NCI-H1092 treated with DMSO at 0.1 percent for 48 hours (cell line): ENCODE results near the gene ADGRA3.
"Not testable (repeated sequence)": the region's sequence is repeated elsewhere in the genome, so short reads cannot be mapped to it uniquely, and the experiment has no call there.

Source experiments
- DNase-seq: peaks from one replicate; lab custom pipeline; 2025; lab: John Stamatoyannopoulos, UW

ADGRA3 gene

DNA sequence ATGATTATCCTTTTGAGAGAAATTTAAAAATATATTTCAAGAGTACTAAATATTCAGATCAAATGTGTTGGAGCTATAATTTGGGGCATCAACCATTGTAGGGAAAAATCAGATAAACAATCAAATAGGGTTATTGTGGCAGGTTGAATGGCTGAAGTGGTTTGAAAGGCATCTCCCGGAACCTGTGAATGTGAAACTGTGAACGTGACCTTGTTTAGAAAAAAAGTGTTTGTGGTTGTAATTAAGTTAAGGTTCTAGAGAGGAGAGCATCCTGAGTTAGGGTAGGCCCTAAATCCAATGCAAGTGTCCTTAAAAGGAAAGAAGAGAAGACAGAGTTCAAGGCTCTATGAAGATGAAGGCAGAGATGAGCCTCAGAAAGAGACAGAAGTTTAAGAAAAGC lies 37.4 kb downstream of the ADGRA3 start:
- DNase-seq, result no peak

DNA sequence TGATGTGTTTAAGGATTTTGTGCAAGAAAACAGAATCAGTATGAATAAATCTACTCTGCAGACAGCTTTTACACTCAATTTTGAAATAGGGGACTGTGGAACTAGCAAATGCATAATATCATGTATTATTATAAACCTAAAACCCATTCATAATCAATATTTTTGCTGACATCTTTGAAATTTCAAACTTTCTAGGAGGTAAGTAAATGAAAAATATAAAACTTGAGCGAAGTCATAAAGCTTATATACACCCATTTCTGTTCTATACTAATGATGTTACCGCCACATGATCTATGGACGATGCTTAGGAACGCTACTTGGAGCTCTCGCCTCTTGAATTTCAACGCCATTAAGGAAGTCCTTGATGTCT lies 38.1 kb downstream of the ADGRA3 start:
- no peak for DNase-seq

DNA sequence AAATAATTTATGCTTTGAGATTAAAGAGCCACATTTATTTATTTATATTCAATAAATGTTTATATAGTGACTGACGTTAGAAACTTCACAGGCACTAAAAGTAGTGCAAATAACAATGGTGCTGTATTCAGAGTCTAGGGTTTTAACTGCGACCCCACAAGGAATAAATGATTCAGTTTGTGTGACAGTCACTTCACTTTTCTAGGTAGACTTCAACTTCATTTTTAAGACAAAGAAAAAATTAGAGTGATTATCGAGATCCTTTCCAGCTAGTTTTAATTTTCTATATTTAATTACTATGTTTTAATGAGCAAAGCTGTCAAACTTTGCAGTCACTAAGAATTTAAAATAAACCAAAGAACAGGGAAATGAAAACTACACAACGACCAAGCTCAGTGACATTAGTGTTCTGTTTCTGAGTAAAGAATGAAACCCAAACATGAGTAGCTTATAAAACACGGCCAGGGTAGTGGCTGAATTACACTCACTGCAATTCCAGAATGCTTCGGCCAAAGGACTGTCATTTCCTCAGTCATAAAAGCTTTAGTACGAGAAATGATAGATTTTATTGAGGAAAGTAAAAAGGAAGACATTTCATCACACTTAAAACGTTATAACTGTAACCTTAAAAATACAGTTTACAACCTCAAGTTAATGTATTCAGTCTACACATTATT lies 38.6 kb downstream of the ADGRA3 start:
- no peak for DNase-seq

DNA sequence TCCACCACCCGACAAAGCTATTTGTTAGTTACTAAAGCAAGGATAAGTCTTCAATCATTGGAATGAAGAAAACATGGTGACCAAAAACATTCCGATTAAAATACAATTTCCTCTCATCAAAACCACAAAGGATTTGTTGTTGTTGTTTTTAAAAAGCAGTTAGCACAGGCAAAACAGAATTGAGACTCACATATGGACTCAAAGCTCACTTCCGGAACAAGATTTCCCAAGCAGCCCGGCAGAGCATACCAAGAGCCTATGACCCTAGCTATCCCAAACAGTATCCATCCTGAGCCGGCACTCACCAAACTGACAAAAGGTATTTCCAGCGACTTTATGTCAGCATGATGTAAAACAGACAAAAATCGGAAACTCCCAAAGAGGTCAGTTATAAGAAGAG lies 39.9 kb downstream of the ADGRA3 start:
- no peak for DNase-seq

DNA sequence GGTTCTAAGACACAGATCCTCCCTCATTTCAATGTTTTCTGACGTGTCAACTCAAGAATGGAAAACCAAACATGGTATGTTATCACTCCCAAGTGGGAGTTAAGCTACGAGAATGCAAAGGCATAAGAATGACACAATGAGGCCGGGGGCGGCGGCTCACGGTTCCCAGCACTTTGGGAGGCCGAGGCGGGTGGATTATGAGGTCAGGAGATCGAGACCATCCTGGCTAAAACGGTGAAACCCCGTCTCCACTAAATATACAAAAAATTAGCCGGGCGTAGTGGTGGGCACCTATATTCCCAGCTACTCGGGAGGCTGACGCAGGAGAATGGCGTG lies 40.6 kb downstream of the ADGRA3 start:
- not testable (repeated sequence) for DNase-seq

DNA sequence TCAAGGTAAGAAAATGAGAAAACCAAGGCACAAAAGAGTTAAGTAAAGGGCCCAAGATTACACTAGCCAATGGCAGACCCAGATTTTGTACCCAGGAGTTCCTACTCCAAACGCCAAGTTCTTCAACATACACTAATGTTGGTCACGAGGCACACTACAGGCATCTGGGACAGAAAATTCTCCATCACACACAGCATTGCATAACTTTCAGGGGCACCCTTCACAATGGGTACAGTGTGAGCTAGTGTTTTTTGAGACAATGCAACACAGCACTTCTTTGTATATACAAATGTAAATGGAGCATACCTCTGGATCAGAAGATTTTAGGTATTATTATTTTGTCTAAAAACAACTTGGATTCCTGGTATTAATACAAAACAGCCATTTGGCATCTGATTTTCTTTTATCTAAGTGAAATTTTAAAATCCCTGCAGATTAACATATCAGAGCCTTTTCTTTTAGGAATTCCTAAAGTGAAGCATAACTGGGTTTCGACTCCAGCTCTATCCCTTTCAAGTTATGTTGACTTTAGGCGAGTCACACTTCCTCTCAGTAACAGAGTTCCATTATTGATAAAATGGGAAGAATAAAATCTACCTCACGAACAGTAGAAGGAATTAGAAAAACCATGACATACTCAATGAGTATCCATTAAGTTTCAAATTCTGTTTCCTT lies 41.1 kb downstream of the ADGRA3 start:
- DNase-seq, result no peak

DNA sequence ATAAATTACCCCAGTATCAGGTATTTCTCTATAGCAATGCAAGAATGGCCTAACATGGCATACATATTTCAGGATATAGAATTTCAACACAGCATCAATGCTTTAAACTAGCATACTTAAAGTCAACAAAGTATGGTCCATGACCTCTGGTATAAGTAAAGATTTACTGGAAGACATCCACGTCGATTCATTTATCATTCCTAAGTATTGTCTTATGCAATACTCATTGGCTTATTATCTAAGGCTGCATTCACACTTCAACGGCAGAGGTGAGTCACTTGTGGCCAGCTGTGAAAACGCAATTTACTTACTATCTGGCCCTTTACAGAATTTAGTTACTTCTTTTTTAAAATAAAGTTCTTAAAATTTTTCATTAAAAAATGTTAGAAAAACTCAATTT lies 42.6 kb downstream of the ADGRA3 start:
- no peak for DNase-seq

DNA sequence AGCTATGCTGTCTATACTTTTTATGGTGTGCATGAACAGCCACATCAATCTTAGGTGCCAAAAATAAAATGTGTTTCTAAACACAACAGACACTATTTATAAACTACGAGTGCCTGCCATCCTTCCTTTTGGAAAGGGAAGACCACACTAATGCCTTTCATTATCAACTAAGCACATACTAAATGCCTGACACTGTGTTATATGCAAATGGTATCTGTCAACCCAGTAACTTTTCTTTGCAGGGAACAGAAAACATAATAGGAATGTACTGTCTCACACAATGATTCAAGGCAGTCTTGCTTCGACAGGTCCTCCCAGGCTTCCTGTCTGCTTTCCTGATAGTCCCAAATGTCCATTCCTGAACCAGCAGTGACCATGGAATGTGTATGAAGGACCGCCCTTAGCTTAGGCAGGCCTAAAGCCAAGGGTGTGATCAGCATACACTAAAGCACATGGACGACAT lies 43.8 kb downstream of the ADGRA3 start:
- DNase-seq, result no peak

DNA sequence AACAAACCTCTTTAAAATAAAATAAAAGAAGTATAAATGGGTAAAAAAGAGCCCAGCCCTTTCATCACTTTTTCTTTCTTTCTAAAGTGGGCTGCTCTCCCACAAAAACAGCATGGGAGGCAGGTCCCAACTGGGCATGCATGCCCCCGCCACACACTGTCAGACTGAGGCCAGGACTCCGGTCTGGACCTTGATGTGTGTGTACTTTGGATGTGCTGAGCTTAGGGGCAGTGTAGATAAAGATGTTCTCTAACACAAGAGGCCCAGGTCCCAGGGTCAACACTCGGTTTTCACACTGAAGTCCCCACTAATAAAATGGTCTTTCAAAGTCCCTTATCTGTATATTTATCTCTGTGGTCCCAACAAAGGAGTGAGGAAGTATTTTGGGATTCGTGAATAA lies 44.4 kb downstream of the ADGRA3 start:
- no peak for DNase-seq

DNA sequence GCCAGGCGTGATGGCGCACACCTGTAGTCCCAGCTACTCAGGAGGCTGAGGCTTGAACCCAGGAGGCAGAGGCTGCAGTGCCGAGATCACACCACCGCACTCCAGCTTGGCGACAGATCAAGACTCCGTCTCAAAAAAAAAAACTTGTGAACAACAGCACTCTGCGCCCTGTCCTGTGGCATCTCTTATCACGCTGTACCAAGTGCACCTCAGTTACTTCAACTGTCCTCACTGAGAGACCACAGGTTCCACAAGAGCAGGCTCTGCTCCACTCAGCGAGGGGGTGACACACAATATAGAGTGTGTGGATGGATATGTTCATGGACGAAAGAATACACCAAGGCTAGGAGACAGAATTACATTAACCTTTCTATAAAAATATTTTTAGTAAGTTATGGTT lies 49.3 kb downstream of the ADGRA3 start:
- no peak for DNase-seq

DNA sequence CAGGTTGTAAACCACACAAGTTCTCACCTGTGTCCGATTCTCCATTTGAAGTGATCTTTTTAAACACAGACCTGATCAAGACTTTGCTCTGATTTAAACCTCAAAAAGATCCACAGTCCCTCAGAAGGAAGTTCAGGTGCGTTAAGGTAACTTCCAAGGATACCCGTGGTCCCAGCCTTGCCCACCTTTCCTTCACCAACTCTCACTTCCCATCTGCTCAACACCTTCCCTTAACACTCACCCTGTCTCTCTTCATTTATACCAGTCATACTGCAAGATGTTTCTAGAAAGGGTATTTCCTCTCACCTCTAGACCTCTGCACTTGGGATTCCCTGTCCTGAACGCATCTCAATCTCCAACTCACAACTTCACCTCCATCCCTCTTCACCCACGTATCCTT lies 49.9 kb downstream of the ADGRA3 start:
- DNase-seq, result no peak

DNA sequence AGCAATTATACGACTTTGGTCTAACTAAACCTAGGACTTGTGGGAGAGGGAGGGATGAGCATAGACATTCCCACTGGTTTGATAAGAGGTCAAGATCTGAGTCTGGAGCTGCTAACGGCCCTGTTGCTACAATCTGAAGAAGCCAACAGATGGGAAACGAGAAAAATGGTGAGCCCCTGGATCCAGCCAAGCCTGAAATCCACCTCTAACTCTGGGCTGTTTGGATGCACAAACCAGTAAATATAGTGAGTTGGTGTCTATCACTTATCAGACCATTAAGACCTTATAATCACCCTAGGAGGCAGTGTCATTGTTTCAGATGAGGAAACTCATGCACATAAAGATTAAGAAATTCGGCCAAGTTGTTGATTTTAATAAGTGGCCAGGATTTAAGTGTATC lies 50.5 kb downstream of the ADGRA3 start:
- no peak for DNase-seq

DNA sequence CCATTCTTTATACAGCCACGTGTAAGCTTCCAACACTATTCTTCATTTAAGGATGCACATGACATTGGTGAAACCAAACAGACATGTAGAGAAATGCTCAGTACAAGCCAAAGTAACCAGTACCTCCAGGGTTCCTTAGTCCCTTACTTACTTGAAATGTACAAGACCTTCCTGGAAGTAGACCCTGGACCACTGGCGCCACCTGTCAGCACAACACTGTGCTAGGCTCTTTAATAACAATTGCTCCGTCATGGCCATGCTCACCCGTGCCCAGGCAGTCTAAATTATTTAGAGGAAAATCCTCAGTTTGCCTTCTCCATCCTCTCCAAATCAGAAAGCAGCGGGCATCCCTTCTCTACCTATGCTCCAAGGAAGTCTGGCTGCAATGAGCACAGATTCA lies 52.7 kb downstream of the ADGRA3 start:
- DNase-seq, result no peak

DNA sequence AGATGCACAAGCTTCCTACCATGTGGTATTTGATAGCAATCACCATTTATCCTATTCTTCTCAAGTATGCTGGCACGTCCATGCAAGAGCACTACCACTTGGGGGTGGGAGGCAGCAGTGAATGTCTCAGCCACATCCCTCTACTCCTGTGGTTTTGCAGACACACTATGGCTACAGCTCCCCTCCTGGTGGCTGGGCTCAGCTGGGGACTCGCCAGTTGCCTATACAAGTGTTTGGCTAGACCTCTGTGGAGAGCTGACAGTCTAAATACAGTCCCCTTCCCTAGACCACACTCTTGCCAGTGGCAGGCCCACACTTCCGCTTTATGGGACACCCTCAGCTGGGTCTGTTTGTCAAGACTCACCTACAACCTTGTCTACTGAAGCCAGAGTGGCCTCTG lies 53.2 kb downstream of the ADGRA3 start:
- DNase-seq, result no peak

DNA sequence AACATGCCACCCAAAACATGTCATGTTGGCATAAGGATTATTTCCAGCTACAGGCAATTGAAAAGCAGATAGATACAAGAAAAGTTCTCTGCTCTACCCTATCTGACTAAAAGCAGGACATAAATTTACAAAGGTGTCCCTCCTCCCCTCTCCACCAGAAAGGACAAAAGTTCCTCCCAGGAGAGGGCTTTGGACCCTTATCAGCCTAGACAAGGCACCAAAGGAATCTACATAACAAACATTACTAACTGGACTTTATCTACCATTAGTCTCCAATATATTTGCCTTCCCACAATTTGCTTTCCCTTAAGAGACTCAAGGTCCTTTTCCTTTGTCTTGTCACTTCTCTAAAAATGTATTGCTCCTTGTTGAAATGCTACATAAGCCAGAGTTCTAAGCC lies 55.6 kb downstream of the ADGRA3 start:
- DNase-seq, result no peak

DNA sequence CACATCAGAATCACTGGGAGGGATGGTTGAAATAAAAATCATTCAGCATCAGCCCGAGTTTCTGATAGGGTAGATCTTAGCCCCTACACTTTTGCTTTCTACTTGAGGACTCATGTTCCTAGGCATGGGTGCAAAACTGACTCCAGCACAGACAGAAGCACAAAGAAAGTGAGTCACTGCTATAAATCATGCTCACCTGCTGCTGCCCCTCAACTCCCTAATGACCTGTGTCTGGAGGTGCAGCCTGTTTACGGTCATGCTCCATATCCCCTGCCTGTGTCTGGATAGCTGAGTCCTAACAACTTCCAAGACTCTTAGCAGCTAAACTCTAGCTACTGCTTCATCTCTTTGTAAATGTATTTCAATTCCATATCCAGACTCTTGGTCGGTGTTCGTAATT lies 57.8 kb downstream of the ADGRA3 start:
- no peak for DNase-seq

DNA sequence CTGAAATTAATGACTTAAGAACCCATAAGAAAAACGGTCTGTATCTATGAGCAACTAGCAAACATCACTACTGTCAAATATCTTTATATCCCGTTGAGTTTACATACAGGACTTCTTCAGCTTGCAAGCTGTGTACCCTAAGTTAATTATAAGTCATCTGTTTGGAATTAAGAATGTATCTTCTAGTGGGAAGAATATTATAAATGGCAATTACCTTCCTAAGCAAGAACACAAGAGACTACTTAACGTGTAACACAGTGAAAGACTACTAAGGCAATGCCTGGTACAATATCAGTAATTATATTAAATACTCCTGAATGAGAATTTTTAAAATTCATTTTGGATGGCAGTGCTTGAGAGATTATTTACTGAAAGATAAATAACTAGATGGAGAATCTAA lies 58.5 kb downstream of the ADGRA3 start:
- no peak for DNase-seq

DNA sequence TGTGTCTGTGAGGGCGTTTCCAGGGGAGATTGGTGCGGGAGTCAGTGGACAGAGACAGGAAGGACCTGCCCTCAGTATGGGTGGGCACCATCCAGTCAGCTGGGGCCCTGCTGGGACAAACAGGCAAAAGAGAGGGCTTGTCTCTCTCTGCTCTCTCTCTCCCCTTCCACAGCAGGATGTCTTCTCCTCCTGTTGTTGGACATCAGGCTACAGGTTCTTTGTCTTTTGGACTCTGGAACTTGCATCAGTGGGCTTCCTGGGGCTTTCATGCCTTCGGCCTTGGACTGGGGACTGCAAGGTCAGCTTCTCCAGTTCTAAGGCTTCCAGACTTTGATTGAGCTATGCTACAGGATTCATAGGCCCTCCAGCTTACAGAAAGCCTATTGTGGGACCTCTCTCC lies 59.6 kb downstream of the ADGRA3 start:
- DNase-seq, result no peak

DNA sequence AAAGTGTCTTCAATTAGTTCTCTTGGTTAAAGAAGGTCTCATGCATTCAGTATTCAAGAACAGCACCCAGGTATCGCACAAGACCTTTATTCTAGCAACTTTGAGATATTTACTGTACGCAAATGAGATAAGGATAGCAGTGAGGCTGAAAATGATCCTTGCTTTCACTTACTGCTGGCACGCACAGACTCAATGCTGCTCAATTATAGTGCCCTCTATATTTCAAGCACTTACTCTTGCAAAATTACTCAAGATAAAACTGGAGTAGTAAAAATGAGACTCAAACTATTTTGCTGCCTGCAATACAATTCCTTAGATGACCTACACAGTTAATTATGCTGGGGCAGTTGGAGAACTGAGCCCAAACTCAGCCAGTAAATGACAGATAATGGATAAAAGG lies 60.9 kb downstream of the ADGRA3 start:
- DNase-seq, result no peak

DNA sequence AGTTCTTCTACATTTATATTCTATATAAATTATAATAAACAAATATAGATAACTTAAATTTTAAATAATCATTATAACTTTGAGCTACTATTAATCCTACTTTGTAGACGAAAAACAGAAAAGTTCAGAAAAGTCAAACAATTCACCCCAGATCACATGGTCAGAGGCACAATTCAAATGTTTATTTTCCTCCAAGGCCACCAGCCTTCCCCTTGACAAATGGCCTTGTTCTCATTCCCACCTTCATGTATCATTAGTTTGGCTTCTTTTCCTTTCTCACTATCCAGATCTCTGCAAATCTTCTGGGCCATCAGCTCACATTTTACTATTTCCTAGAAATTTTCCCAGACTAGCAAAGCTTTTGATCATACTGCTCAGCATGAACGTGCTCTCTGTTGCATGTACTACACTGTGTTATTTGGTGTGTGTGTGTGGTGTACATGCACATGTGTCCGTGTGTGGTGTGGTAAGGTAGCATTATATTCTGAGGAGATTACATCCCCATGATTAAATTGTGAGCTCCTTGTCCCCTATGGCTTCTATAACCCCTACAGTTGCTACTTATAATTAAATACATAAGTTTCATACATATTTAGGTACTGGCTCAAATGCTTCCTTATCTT lies 61.5 kb downstream of the ADGRA3 start:
- DNase-seq, result no peak

DNA sequence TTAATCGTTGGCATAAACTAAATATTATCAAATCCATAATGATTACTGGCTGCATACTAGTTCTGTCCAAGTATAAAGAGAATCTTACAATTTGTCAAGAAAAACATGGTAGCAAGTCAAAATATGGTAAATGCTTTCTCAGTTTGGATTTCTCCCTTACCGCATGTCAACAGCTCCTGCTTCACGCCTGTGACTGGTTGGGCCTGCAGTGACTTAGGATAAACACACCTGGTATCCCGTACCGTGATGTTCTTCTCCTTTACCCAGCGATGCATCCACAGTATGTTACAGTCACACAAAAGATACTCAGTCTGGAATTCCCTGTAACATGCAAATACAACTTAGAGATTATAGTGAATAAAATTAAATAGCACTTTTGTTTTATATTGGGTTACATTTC lies 71.1 kb downstream of the ADGRA3 start:
- no peak for DNase-seq

DNA sequence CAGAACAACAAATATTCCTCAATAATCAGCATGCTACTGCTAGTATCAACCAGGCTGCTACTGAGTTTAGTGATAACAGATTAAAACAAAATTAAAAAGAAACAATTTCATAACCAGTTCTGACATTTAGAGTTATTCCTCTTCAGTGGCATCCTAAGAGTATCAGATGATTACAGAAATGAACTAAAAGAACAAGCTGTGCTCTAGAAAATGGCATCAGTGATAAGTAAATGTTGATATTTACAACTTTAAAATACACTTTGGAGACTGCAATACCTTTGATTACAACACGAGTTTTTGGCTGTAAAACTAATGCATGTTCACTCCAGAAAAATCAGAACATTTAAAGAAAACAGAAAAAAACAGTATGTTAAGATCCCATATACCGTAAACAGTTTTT lies 72.9 kb downstream of the ADGRA3 start:
- no peak for DNase-seq

DNA sequence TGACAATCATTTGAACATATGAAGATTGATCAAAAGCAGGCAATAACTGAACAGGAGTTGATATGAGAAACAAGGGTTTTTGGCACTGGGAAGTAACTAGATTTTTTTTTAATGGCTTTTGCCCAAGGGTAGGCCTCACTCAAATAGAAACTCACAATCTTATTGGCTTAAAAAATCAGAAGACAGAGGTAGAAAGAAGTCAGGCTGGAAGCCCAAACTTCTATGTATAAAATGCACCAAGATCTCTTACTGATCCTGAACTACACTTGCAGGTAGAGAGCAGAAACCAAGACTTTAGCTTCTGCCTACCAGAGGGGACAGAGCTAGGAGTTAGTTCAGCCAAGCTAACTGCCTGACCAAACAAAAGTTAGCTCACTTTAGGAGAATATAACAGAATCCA lies 74.9 kb downstream of the ADGRA3 start:
- DNase-seq, result no peak

DNA sequence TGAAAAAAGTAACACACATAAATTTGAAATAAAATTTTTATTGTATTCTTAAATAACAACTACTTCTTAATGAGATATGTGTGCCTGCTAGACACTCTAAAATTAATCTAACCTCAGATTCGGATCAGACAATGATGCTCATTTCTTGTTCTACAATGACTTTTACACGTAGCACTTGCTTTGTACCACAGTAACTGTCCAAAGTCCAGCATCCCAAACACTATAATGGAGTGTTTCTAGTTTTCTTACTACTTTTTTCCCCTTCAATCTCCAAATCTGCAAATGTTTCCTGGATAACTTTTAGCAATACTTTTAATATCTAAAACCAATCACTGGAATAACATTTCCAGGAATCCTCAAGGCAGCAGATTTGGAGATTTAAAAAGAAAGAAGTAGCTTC lies 75.9 kb downstream of the ADGRA3 start:
- no peak for DNase-seq
